ACC112 (cell line): Measurements from ENCODE around the gene TEX51.

Experiments used
- H2AFZ ChIP-seq: fragments of 200-600 bp; sonication (generic); one replicate; pipeline ENCODE4 v1.6.0; 2017; ENCODE audit warnings: antibody characterized with exemption, low read length; ENCODE audit not compliant: unreplicated experiment
- H3K27ac ChIP-seq: fragments of 200-600 bp; sonication (generic); 2 replicates; pipeline ENCODE4 v1.5.1; 2014; ENCODE audit warnings: low read depth, mild to moderate bottlenecking, antibody characterized with exemption, low read length, moderate library complexity
- H3K27me3 ChIP-seq: fragments of 200-600 bp; sonication (generic); 2 replicates; pipeline ENCODE4 v1.6.1; 2014; ENCODE audit warnings: mild to moderate bottlenecking, antibody characterized with exemption, low read length, moderate library complexity, mixed read lengths; ENCODE audit not compliant: insufficient read depth
- H3K36me3 ChIP-seq: fragments of 200-600 bp; sonication (generic); 2 replicates; pipeline ENCODE4 v1.6.1; 2016; ENCODE audit warnings: mild to moderate bottlenecking, antibody characterized with exemption, low read length, moderate library complexity, mixed read lengths; ENCODE audit not compliant: insufficient read depth
- H3K4me1 ChIP-seq: fragments of 200-600 bp; sonication (generic); one replicate; pipeline ENCODE4 v1.6.1; 2016; ENCODE audit warnings: low read length, mixed read lengths; ENCODE audit not compliant: insufficient read depth, unreplicated experiment, control insufficient read depth
- H3K4me3 ChIP-seq: fragments of 200-600 bp; sonication (generic); 2 replicates; pipeline ENCODE4 v1.5.1; 2014; ENCODE audit warnings: mild to moderate bottlenecking, low read depth, low read length
- H3K79me2 ChIP-seq: fragments of 200-600 bp; sonication (generic); one replicate; pipeline ENCODE4 v1.6.0; 2016; ENCODE audit warnings: low read length; ENCODE audit not compliant: control insufficient read depth, unreplicated experiment, insufficient read depth

The TEX51 gene

GRCh38 chr2:126891681-126892500 lies 6.8 kb upstream of the TEX51 start:
- Histone ChIP-seq H2AFZ (no peak overlapping the region), H3K36me3 (no peaks in the 10 kb centered on the region), H3K27ac (no peak overlapping the region), H3K4me3 (no peak overlapping the region), H3K4me1 (no peaks in the 10 kb centered on the region), H3K27me3 (peaks cover 43% of the 10 kb centered on the region), H3K79me2 (no peaks in the 10 kb centered on the region)

GRCh38 chr2:126893153-126893552 lies 5.5 kb upstream of the TEX51 start:
- H3K27ac ChIP-seq: no peak overlapping the region
- no peak overlapping the region for H2AFZ ChIP-seq
- peaks cover 41% of the 10 kb centered on the region for H3K27me3 ChIP-seq

GRCh38 chr2:126893606-126894005 lies 5.1 kb upstream of the TEX51 start:
- Histone ChIP-seq H3K4me1 (no peaks in the 10 kb centered on the region), H3K4me3 (no peak overlapping the region), H3K36me3 (no peaks in the 10 kb centered on the region), H2AFZ (no peak overlapping the region), H3K27me3 (peaks cover 42% of the 10 kb centered on the region), H3K27ac (no peak overlapping the region), H3K79me2 (no peaks in the 10 kb centered on the region)

More at GRCh38 chr2:126893153-126893552, 5.5 kb upstream of the TEX51 start:
- H3K36me3 ChIP-seq: no peaks in the 10 kb centered on the region
- no peak overlapping the region for H3K4me3 ChIP-seq
- no peaks in the 10 kb centered on the region for H3K4me1 ChIP-seq
- H3K79me2 ChIP-seq: no peaks in the 10 kb centered on the region

GRCh38 chr2:126894082-126894481 lies 4.6 kb upstream of the TEX51 start:
- Histone ChIP-seq H3K27ac (no peak overlapping the region), H3K36me3 (no peaks in the 10 kb centered on the region), H2AFZ (no peak overlapping the region), H3K4me1 (no peaks in the 10 kb centered on the region), H3K27me3 (peaks cover 38% of the 10 kb centered on the region), H3K4me3 (no peak overlapping the region), H3K79me2 (no peaks in the 10 kb centered on the region)

DNA sequence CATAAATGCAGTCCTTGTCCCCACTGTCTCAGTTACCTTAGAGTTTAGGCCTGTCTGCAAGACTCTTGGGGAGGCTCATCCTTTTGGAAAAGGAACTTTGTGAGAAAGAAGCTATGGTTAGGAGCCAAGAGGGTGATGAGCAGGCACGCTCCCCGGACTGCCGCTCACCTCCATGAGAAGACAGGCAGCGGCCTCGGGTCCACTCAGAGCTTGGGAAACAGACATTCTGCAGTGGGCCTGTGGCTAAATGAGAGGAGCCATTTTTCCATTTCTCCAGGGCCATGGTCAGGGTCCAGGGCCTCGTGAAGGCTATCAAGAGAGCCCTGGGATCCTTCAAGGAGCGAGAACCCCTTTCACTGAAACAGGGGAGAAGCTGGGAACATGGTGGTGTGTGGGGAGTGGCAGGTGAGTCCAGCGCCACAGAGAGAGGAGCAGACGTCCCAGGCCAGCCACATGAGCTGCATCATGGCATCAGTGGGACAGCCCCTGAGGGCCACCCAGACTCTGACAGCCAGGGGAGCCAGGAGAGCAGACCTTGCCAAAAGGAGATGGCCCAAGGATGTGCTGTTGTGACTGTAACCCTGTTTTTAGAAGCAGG lies 4.0 kb upstream of the TEX51 start:
- Histone ChIP-seq H3K27me3 (peaks cover 38% of the 10 kb centered on the region), H3K36me3 (no peaks in the 10 kb centered on the region), H2AFZ (no peak overlapping the region), H3K4me3 (no peak overlapping the region), H3K79me2 (no peaks in the 10 kb centered on the region), H3K4me1 (no peaks in the 10 kb centered on the region), H3K27ac (no peak overlapping the region)

DNA sequence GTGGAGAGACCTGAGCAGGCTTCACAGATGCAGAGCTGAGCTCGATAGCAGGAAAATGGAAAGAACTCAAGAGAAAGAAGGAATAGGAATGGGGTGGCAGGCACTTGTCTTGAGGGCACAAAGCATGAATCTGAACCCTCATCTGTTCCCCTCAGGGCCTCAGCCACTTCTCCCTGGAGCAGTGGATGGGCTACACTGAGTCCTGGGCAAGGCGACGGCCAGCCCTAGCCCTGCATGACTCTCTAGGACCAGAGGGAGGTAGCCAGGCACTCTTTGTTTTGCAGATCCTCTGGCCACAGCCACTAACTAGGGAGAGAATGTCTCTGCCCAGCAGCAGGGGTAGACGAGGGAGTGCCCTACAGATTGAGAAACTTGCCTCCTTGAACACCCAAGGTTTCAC lies 3.4 kb upstream of the TEX51 start:
- no peak overlapping the region for H2AFZ ChIP-seq
- no peaks in the 10 kb centered on the region for H3K79me2 ChIP-seq
- H3K4me1 ChIP-seq: no peaks in the 10 kb centered on the region
- H3K36me3 ChIP-seq: no peaks in the 10 kb centered on the region
- H3K27ac ChIP-seq: no peak overlapping the region
- no peak overlapping the region for H3K4me3 ChIP-seq
- peaks cover 37% of the 10 kb centered on the region for H3K27me3 ChIP-seq

DNA sequence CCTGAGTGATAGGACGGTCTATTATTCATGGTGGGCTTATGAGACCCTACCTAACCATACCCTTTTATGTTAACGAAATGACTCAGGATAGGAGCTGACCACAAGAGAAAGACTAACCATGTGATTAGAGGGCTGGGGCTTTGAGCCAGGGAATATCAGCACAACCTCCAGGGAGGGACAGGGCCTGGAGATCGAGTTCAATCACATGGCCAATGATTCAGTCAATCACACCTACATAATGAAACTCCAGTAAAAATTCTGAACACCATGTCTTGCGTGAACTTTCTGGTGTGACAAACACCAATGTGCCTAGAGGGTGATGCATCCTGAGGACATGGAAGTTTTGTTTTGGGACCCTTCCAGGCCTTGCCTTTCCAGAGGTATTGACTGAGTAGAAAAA lies 2.2 kb upstream of the TEX51 start:
- H2AFZ ChIP-seq: no peak overlapping the region
- no peak overlapping the region for H3K27ac ChIP-seq
- H3K36me3 ChIP-seq: no peaks in the 10 kb centered on the region
- H3K27me3 ChIP-seq: peaks cover 28% of the 10 kb centered on the region
- H3K79me2 ChIP-seq: no peaks in the 10 kb centered on the region
- H3K4me3 ChIP-seq: no peak overlapping the region
- no peaks in the 10 kb centered on the region for H3K4me1 ChIP-seq

- H3K36me3 ChIP-seq: no peaks in the 10 kb centered on the region
- no peaks in the 10 kb centered on the region for H3K4me1 ChIP-seq
- no peak overlapping the region for H3K27ac ChIP-seq
- no peak overlapping the region for H2AFZ ChIP-seq
- no peaks in the 10 kb centered on the region for H3K79me2 ChIP-seq
- peaks cover 22% of the 10 kb centered on the region for H3K27me3 ChIP-seq
- no peak overlapping the region for H3K4me3 ChIP-seq
Observed at GRCh38 chr2:126899616-126900185, 1.0 kb downstream of the TEX51 start.

DNA sequence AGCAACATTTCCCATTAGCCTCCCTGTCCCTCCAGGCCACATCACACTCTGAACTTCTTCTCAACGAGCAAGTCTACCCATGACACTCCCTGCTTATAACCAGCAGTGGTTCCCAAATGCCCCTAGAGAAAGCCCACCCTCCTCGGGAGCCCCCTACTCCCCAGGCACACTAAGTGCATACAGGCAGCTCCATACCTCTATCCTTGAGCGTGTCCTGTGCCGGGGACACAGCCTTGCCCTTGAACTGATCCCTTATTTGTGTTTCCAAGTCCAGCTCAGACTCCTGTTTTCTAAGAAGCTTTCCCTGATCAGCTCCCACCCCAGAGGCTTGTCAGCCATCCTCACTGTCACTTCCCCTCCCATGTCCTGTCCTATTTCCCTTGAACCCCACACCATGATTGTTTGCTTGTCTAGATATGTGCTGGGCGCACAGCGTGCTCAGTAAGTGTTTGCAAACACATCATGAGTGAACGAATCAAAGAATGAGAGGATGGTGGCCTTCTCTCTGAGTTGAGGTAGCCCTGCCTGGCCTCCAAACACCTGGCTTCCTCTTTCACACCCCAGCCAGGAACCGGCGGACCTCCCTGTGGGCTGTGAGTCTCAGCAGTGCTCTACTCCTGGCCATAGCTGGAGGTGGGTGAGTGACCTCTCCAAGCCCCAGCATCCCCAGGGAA lies 2.1 kb downstream of the TEX51 start:
- Histone ChIP-seq H2AFZ (no peak overlapping the region), H3K27ac (no peak overlapping the region), H3K4me3 (no peak overlapping the region), H3K4me1 (no peaks in the 10 kb centered on the region), H3K79me2 (no peaks in the 10 kb centered on the region), H3K36me3 (no peaks in the 10 kb centered on the region), H3K27me3 (peaks cover 11% of the 10 kb centered on the region)

- no peaks in the 10 kb centered on the region for H3K79me2 ChIP-seq
- peaks cover 6% of the 10 kb centered on the region for H3K27me3 ChIP-seq
- H3K4me3 ChIP-seq: no peak overlapping the region
- no peaks in the 10 kb centered on the region for H3K36me3 ChIP-seq
- H2AFZ ChIP-seq: no peak overlapping the region
- no peaks in the 10 kb centered on the region for H3K4me1 ChIP-seq
- H3K27ac ChIP-seq: no peak overlapping the region
Observed at GRCh38 chr2:126901459-126901858, 2.8 kb downstream of the TEX51 start.
